PC-9 (cell line): Measurements from ENCODE around the gene KIF26B. TPM values are rescaled to one million over a fixed set of nuclear protein-coding genes. Genes with fewer than 3 reads are reported as not detected.

Experiments
- BruUV-seq: library from RNA; stranded (reverse); fragments of 400-500 nt; replicated peaks from 2 replicates; lab custom pipeline; 2021; lab: Mats Ljungman, UMichigan
- CTCF ChIA-PET: fragments of 300-600 bp; sonication (Branson Sonifier 250); formaldehyde crosslinking; loops from one replicate; lab custom pipeline; 2022; ENCODE audit warnings: antibody characterized with exemption; lab: Charles Lee
- POLR2A ChIA-PET: fragments of 300-600 bp; sonication (Branson Sonifier 250); formaldehyde crosslinking; loops from one replicate; lab custom pipeline; 2022; ENCODE audit warnings: antibody characterized with exemption; ENCODE audit not compliant: unreplicated experiment; lab: Charles Lee
- DNase-seq, 2 experiments: peaks; one replicate each; pipeline versions ENCODE4 v3.0.0 to v3.0.0-alpha.2; 2015 to 2022; ENCODE audit warnings: mixed read lengths in 1 of 2
- H2AFZ ChIP-seq: fragments of 200-600 bp; sonication (generic); 2 replicates; pipeline ENCODE4 v1.8.1; 2017; ENCODE audit warnings: antibody characterized with exemption
- H3F3A ChIP-seq: fragments of 200-600 bp; sonication (generic); 2 replicates; pipeline ENCODE4 v1.8.1; 2017; ENCODE audit warnings: antibody characterized with exemption, mild to moderate bottlenecking, low read depth; ENCODE audit not compliant: insufficient read depth
- H3K27ac ChIP-seq: fragments of 200-600 bp; sonication (generic); 2 replicates; pipeline ENCODE4 v1.6.1; 2016; ENCODE audit warnings: mixed run types
- H3K27me3 ChIP-seq: fragments of 200-600 bp; sonication (generic); 2 replicates; pipeline ENCODE4 v1.6.1; 2016; ENCODE audit warnings: low read depth, mixed run types; ENCODE audit not compliant: insufficient read depth
- H3K36me3 ChIP-seq: fragments of 200-600 bp; sonication (generic); 2 replicates; pipeline ENCODE4 v1.6.1; 2016; ENCODE audit warnings: low read depth, mixed run types
- H3K4me1 ChIP-seq: fragments of 200-600 bp; sonication (generic); replicated peaks from 2 replicates; pipeline ENCODE4 v1.6.1; 2016; ENCODE audit warnings: mixed run types; ENCODE audit not compliant: insufficient read depth
- H3K4me2 ChIP-seq: fragments of 200-600 bp; sonication (generic); 2 replicates; pipeline ENCODE4 v1.6.1; 2017; ENCODE audit warnings: mixed run types
- H3K4me3 ChIP-seq: fragments of 200-600 bp; sonication (generic); 2 replicates; pipeline ENCODE4 v1.6.1; 2016; ENCODE audit warnings: mixed run types
- H3K79me2 ChIP-seq: fragments of 200-600 bp; sonication (generic); 2 replicates; pipeline ENCODE4 v1.6.1; 2017; ENCODE audit warnings: low read depth, mixed run types
- H3K9me2 ChIP-seq: fragments of 200-600 bp; sonication (generic); 2 replicates; pipeline ENCODE4 v1.8.1; 2017; ENCODE audit warnings: mild to moderate bottlenecking; ENCODE audit not compliant: insufficient read depth
- H3K9me3 ChIP-seq: fragments of 200-600 bp; sonication (generic); 2 replicates; pipeline ENCODE4 v1.8.1; 2016; ENCODE audit warnings: low read depth; ENCODE audit not compliant: insufficient read depth
- H4K20me1 ChIP-seq: fragments of 200-600 bp; sonication (generic); 2 replicates; pipeline ENCODE4 v1.8.1; 2017; ENCODE audit not compliant: insufficient read depth
- CTCF ChIP-seq: fragments of 200-600 bp; sonication (generic); conservative IDR thresholded peaks from 2 replicates; pipeline ENCODE4 v1.6.1; 2017; ENCODE audit warnings: mixed run types, antibody characterized with exemption, mild to moderate bottlenecking, moderate library complexity
- EZH2 ChIP-seq: fragments of 200-600 bp; sonication (generic); IDR thresholded peaks from 2 replicates; pipeline ENCODE4 v1.8.0; 2017; ENCODE audit warnings: antibody characterized with exemption, low read depth
- intact Hi-C: fragments of 100-400 bp; cut with micrococcal nuclease; formaldehyde crosslinking; loops from one replicate; pipeline ENCODE4 v1.10.0; 2022; ENCODE audit not compliant: unreplicated experiment
- total RNA-seq: library from RNA; stranded (reverse); gene quantifications from 2 replicates; pipeline ENCODE4 v1.2.3, GENCODE V29; 2021

KIF26B gene
- total RNA-seq, 1 experiment from 2014 or later: 0.11 TPM

GRCh38 chr1:245419461-245419978 is 264.7 kb downstream of the KIF26B start:
- Histone ChIP-seq H4K20me1 (no peaks in the 10 kb centered on the region), H3K4me2 (no peak overlapping the region), H2AFZ (no peak overlapping the region), H3K4me1 (no peaks in the 10 kb centered on the region), H3K4me3 (no peak overlapping the region), H3K27me3 (peaks cover 88% of the 10 kb centered on the region), H3K9me3 (no peaks in the 10 kb centered on the region), H3K79me2 (no peaks in the 10 kb centered on the region), H3K9me2 (no peaks in the 10 kb centered on the region), H3K27ac (no peak overlapping the region), H3K36me3 (no peaks in the 10 kb centered on the region), H3F3A (no peaks in the 10 kb centered on the region)
- CTCF ChIA-PET: no interaction called here
- POLR2A ChIA-PET: no interaction called here
- no TSS peak for BruUV-seq
- intact Hi-C loops: no loop called here
- no peak for DNase-seq
- TF ChIP-seq CTCF (no peak), EZH2 (no peak)

- no peaks in the 10 kb centered on the region for H3K4me1 ChIP-seq
- intact Hi-C loops: no loop called here
- ChIA-PET CTCF (no interaction called here), POLR2A (no interaction called here)
- no TSS peak for BruUV-seq
- no peaks in the 10 kb centered on the region for H3K79me2 ChIP-seq
- no peak overlapping the region for H3K4me2 ChIP-seq
- no peak overlapping the region for H3K4me3 ChIP-seq
- TF ChIP-seq EZH2 (no peak), CTCF (no peak)
- H3K9me3 ChIP-seq: no peaks in the 10 kb centered on the region
- no peaks in the 10 kb centered on the region for H3K9me2 ChIP-seq
- H4K20me1 ChIP-seq: no peaks in the 10 kb centered on the region
- H3K27ac ChIP-seq: no peak overlapping the region
- H3K27me3 ChIP-seq: peaks cover 88% of the 10 kb centered on the region
- H2AFZ ChIP-seq: no peak overlapping the region
- no peaks in the 10 kb centered on the region for H3F3A ChIP-seq
- DNase-seq: no peak
- no peaks in the 10 kb centered on the region for H3K36me3 ChIP-seq
Observed at GRCh38 chr1:245419989-245420388, 265.2 kb downstream of the KIF26B start.

- Histone ChIP-seq H3K4me3 (no peak overlapping the region), H2AFZ (no peak overlapping the region), H4K20me1 (no peaks in the 10 kb centered on the region), H3K36me3 (no peaks in the 10 kb centered on the region), H3K27me3 (peaks cover 88% of the 10 kb centered on the region), H3K4me2 (no peak overlapping the region), H3K9me3 (no peaks in the 10 kb centered on the region), H3K27ac (no peak overlapping the region), H3K4me1 (no peaks in the 10 kb centered on the region), H3K79me2 (no peaks in the 10 kb centered on the region), H3K9me2 (no peaks in the 10 kb centered on the region), H3F3A (no peaks in the 10 kb centered on the region)
- BruUV-seq: no TSS peak
- TF ChIP-seq CTCF: no peak
- no peak for TF ChIP-seq EZH2
- no peak for DNase-seq
- intact Hi-C loops: no loop called here
- CTCF ChIA-PET: no interaction called here
- POLR2A ChIA-PET: no interaction called here
Observed at GRCh38 chr1:245420926-245421325, 266.1 kb downstream of the KIF26B start.
